T-helper 2 cell treated with Interferon-gamma antibody and Interleukin-4, amounts not matched to agents 100 ng/mL and 5 ng/mL, for 36 hours (primary cell): Measurements from ENCODE around the gene KIAA0232. TPM values are rescaled to one million over a fixed set of nuclear protein-coding genes. Genes with fewer than 3 reads are reported as not detected.
"Not testable (repeated sequence)": the region's sequence is repeated elsewhere in the genome, so short reads cannot be mapped to it uniquely, and the experiment has no call there.

ENCODE experiments used
- intact Hi-C: fragments of 100-400 bp; cut with micrococcal nuclease; formaldehyde crosslinking; loops from one replicate; pipeline ENCODE4 v1.15.1; 2023
- total RNA-seq: library from RNA; stranded (reverse); gene quantifications from 2 replicates; pipeline ENCODE4 v1.2.3, GENCODE V29; 2022

The KIAA0232 gene
- total RNA-seq, 1 donor from 2014 or later = 15.6 TPM

DNA sequence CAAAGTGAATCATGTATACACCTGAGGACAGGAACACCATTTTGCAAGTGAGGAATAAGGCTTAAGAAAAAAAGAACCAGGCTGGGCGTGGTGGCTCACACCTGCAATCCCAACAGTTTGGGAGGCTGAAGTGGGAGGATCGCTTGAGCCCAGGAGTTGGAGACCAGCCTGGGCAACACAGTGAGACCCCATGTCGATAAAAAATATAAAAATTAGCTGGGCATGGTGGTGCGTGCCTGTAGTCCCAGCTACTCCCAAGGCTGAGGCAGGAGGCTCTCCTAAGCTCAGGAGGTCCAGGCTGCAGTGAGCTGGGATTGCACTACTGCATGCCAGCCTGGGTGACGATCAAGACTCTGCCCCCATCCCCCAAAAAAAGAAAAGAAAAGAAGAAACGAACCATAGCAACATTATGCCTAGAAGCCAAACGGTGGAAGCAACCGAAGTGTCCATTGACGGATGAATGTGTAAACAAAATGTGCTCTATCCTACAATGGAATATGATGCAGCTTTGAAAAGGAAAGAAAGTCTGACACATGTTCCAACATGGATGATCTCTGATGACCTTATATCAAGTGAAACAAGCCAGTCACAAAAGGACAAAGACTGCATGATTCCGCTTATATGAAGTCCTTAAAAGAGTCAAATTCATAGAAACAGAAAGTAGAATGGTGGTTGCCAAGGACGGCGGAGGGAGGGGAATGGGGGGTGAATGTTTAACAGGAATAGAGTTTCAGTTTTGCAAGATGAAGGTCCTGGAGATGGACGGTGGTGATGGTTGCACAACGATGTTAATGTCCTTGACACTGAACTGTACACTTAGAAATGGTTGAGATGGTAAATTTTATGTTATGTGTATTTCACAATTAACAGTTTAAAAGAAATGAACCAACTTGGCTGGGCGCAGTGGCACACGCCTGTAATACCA lies 8.6 kb upstream of the KIAA0232 start:
- intact Hi-C loops = no loop called here

GRCh38 chr4:6775746-6776145 lies 6.8 kb upstream of the KIAA0232 start:
- intact Hi-C loops = no loop called here

- intact Hi-C loops = no loop called here
Observed at GRCh38 chr4:6776920-6777635, 5.4 kb upstream of the KIAA0232 start.

DNA sequence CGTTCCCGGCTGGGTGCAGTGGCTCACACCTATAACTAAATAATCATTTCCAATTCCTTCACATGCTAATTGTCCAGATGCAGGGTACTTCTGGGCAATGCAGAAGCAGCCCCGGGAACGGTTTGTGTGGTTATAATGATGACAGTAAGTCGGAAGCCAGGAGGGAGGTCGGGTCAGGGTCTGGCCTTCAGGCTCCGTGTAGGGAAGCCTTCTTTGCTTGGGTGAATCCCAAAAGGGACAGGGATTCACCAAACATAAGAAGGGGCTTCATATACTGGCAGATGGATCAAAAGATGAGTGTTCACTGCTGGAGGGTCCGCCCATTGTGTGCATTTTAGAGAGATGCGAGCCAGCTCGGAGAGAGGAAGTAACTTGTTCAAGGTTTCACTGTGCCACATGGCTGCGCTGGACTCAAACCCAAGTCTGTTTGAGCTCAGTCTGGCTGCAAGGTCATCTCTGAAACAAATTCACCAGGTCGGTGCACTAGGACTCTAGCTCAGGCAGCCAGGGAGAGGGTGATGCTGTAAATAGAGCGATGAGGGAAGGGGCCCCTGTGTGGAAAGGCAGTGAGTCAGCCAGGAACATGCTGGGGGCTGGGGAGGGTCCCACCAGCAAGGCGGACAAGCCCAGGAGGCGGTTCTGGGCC lies 4.8 kb upstream of the KIAA0232 start:
- intact Hi-C loops = no loop called here

DNA sequence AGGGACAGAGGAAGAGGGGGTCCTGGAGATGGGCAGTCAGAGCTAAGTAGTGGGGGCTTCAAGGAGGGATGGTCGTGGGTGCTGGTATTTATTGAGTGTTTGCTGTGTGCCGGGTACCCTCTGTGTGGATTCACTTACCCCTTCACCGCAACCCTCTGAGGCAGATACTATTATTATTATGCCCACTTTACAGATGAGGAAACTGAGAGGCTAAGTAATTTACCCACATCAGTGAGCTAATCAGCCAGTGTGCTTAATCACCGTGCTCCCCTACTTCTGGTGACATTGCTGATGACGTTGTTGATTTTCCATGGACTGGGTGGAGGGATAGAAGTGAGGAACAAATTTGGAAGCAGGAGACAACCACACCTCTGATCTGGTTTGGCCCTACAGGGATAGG lies 4.1 kb upstream of the KIAA0232 start:
- intact Hi-C loops = no loop called here

DNA sequence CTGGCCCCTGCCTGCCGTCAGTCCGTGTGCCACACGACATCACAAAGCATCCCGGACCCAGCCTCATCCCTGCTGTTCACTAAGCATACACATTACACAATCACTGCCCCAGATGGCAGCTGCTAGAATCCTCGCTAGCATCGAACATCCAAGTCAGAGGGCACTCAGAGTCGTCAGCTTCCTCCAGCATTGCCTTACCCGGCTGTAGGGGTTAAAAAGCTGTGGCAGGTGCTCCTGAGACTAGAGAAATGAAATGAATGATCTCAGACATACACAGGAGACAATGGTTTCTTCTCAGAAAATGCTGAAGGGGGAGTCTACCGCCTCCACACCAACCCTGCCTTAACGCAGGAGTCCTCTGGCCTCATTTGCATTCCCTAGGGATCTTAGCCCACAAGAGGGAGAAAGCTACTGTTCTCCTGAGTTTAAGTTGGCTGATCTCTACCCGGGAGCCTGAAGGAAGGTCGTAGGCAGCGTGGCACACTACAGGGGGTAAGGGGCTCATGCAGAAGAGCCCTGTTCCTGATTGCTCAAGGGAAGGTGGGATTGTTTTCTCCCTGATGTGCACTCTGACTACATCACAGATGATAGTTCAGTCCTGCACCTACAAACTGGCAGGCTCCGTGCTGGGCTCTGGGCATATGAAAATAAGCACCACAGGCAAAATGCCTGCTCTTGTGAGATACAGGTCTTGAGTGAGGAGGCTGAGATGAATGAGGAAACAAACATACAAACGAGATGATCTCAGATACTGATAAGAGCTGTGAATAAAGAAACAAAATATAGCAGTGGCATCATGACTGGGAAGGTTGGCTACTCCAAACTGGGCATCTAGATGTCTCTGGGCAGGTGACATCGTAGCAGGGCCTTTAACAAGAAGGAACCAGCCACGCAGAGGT lies 2.6 kb upstream of the KIAA0232 start:
- intact Hi-C loops = loop anchor here (10.0 kb wide), 1 partner anchor 1155 kb away; the partner anchor contains the start of gene AFAP1

- intact Hi-C loops = loop anchor here (10.0 kb wide), 1 partner anchor 1154 kb away; the partner anchor contains the start of gene AFAP1
Observed at GRCh38 chr4:6781113-6781512, 1.4 kb upstream of the KIAA0232 start.

- intact Hi-C loops = loop anchor here (10.0 kb wide), 1 partner anchor 1153 kb away; the partner anchor contains the start of gene AFAP1
Observed at GRCh38 chr4:6781561-6781960, 966 bp upstream of the KIAA0232 start.

DNA sequence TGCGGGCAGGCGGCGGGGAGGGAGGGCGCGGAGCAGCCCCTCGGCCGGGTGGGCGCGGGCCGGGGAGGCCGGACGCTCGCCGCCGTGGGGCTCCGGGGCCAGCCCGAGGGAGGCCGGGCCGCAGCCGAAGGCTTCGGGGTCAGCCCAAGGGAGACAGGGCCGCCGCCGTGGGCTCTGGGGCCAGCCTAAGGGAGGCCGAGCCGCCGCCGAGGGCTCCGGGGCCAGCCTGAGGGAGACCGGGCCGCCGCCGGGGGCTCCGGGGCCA lies 251 bp downstream of the KIAA0232 start:
- intact Hi-C loops = loop anchor here (1.0 to 10.0 kb wide), 10 partner anchors 66 to 1152 kb away; partner anchors contain the start of genes AFAP1, BLOC1S4, GRPEL1 and MAN2B2

DNA sequence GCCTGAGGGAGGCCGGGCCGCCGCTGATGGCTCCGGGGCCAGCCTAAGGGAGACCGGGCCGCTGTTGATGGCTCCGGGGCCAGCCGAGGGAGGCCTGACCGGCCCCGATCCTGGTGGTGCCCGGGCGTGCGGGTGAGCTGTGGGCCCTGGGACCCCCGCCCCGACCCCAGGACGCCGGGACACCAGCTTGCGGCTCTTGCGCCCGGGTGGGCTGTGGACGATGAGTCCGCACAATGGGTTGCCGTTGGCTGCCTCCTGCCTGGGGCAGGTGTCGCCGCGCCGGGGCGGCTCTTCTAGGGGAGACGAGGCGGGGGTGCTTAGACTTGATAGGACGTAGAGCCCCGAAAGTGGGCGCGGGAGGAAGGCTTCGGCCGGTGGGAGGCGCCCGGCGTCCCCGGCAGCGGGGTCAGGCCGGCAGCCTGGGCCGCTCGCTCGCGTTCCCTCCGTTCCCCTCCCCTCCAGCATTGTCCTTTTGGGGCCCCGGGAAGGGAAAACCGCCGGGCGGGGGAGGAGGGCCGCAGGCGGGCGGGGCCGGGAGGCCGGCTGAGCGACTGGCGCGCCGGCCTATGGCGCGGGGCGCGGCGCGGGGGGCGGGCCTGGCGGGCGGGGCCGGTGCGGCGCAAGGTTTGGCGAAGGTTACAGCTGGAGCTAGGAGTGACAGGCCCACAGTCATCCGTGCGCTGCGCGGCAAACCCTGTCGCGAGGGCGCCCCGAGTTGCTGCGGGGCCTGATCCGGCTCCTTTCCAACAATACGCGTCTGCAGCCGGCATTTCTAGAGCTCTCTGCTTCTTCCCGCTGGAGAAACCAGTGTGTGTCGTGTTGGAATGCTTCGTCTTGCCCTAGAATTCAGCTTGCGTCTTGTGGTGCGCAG lies 819 bp downstream of the KIAA0232 start:
- intact Hi-C loops = loop anchor here (1.0 to 10.0 kb wide), 3 partner anchors 91 to 1151 kb away; partner anchors contain the start of gene AFAP1

GRCh38 chr4:6785572-6785925 lies 3.0 kb downstream of the KIAA0232 start:
- intact Hi-C loops = loop anchor here (10.0 kb wide), 1 partner anchor 1149 kb away; the partner anchor contains the start of gene AFAP1

DNA sequence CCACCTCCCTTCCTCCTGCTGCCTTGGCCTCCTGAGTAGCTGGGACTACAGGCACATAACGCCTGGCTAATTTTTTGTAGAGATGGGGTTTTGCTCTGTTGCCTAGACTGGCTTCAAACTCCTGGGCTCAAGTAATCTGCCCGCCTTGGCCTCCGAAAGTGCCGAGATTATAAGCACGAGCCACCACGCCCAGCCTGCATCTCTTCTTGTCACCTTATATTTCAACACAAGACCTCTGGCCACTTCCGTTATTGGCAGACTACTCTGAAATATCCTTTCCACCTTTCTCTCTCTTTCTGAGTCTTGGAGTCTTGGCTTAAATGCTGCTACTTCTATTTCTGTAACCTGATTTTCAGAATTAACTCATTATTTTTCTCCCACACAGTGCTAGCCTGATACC lies 5.6 kb downstream of the KIAA0232 start:
- intact Hi-C loops = loop anchor here (10.0 kb wide), 1 partner anchor 1147 kb away; the partner anchor contains the start of gene AFAP1

GRCh38 chr4:6791245-6791644 lies 8.7 kb downstream of the KIAA0232 start:
- intact Hi-C loops = not testable (repeated sequence)

DNA sequence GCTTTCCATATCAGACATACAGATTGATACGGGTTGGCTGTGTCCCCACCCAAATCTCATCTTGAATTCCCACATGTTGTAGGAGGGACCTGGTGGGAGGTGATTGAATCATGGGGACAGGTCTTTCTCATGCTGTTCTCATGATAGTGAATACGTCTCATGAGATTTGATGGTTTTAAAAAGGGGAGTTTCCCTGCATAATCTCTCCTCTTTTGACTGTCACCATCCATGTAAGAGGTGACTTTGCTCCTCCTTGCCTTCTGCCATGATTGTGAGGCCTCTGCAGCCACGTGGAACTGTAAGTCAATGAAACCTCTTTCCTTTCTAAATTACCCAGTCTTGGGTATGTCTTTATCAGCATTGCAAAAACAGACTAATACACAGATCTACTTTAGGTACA lies 9.3 kb downstream of the KIAA0232 start:
- intact Hi-C loops = not testable (repeated sequence)

DNA sequence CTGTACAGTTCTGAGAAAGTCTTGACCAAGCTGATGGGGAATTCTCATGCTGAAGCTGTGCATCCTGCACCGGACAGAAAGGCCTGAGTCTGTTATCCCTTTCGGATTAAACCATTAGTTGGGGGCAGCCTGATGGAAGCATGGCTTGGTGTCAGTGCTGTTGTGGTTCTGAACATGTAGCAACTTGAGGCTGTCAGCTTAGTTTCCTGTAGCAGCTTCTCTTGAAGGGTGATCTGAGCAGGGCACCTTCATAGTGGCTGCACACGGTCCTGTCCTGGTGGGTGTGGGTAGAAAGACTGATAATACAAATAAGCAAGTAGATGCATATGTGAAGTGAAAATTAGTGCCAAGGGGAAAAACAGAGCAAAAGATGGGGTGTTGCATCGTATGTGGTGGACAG lies 11.7 kb downstream of the KIAA0232 start:
- intact Hi-C loops = no loop called here

DNA sequence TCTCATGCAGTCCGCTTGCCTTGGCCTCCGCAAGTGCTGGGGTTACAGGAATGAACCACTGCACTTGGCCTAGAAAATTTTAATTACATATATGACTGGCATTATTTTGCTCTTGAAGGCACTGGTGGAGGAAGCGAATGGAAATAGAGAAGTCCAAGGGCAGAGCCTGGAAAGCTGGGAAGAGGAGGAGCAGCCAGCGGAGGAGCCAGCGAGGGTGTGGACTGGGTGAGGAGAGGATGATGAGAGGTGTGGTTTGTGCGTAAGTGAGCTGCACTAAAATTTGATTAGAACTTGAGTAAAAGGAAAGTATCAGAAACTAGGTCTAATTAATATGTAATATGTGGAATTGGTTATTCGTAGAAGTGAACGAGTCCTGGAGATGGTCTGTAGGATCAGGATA lies 13.3 kb downstream of the KIAA0232 start:
- intact Hi-C loops = no loop called here

DNA sequence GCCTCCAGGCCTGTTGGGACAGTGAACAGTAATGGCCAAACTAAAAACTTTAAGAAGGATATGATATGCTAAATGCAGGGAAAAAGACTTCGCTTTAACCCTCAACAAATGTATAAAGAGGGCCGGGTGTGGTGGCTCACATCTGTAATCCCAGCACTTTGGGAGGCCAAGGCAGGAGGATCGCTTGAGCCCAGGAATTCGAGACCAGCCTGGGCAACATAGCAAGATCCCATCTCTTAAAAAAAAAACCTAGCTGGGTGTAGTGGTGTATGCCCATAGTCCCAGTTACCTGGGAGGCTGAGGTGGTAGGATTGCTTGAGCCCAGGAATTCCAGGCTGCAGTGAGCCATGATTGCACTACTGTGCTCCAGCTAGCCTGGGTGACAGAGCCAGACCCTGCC lies 14.8 kb downstream of the KIAA0232 start:
- intact Hi-C loops = not testable (repeated sequence)

DNA sequence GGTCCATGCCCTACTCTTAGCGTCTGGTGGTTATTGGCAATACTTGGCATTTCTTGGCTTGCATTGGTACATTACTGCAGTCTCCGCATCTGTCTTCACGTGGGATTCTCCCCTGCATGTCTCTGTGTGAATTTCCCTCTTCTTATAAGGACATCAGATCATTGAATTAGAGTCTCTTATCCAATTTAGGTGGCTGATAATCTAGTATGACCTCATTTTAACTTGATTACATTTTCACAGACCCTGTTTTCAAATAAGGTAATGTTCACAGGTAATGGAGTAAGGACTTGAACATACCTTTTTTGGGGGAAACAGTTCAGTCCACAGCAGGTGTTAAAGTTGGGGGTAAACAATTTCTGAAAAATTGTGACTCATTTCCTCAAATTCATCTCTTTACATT lies 16.6 kb downstream of the KIAA0232 start:
- intact Hi-C loops = no loop called here

DNA sequence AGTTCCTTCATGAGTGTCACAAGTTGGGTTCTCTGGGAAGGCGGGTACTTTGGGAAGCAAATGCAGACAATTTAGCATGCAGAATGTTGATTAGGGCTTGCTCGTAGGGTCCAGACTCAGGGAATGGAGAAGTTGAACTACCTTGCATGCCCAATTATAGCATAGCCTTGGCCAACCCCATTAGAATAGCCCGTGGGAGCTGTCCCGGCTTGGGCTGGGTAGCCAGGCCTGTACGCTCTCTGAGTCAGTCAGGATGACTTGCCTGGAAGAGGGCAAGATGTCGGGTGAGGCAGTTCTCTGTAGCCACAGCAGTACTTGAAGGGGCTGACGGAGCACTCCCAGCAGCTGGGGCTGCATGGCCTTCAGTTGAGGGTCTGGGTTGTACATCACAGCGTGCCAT lies 19.5 kb downstream of the KIAA0232 start:
- intact Hi-C loops = no loop called here

DNA sequence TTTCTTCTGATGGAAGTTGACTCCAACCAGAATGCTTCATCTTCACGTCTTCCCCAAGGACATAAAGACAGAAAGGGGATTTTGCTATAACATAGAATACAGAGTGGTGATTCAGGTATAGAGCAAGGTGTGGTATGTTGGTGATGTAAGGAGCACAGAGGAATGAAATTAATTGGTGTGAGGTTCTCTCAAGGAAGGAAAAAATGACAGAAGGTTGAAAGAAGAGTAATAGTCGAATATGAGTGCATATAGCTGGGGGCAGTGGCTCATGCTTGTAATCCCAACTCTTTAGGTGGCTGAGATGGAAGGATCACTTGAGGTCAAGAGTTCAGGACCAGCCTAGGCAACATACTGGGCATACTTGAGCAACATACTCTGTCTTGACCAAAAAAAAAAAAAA lies 20.1 kb downstream of the KIAA0232 start:
- intact Hi-C loops = no loop called here
